ENCODE measurements around the gene SRBD1.

The SRBD1 gene

GRCh38 chr2:45614330-45614729 lies 3.3 kb upstream of the SRBD1 start:
- in situ Hi-C loops (cut with HindIII; ENCODE audit: low sequenced_read_pairs), result no loop called here
- no peak for DNase-seq (ENCODE audit: low read depth)
- no peak overlapping the region for H3K4me3 ChIP-seq (ENCODE audit: low read depth, low read length)
- no peak for TF ChIP-seq CTCF (IDR thresholded peaks at IDR 0.05; ENCODE audit: low read depth, low read length, missing control alignments)

GRCh38 chr2:45612731-45613130 lies 1.7 kb upstream of the SRBD1 start:
- TF ChIP-seq CTCF (IDR thresholded peaks at IDR 0.05; ENCODE audit: low read depth, low read length, missing control alignments), result no peak
- no peak for DNase-seq (ENCODE audit: low read depth)
- in situ Hi-C loops (cut with HindIII; ENCODE audit: low sequenced_read_pairs), result no loop called here
- H3K4me3 ChIP-seq (ENCODE audit: low read depth, low read length), result no peak overlapping the region

- DNase-seq (ENCODE audit: low read depth), result no peak
- H3K4me3 ChIP-seq (ENCODE audit: low read depth, low read length), result no peak overlapping the region
- in situ Hi-C loops (cut with HindIII; ENCODE audit: low sequenced_read_pairs), result no loop called here
- no peak for TF ChIP-seq CTCF (IDR thresholded peaks at IDR 0.05; ENCODE audit: low read depth, low read length, missing control alignments)
Measured at GRCh38 chr2:45612285-45612684, 1.2 kb upstream of the SRBD1 start.

GRCh38 chr2:45610281-45611019 lies 617 bp downstream of the SRBD1 start:
- in situ Hi-C loops (cut with HindIII; ENCODE audit: low sequenced_read_pairs), result no loop called here
- peak overlapping the region; percentile 73 for H3K4me3 ChIP-seq (ENCODE audit: low read depth, low read length)
- peak; percentile 53 for TF ChIP-seq CTCF (IDR thresholded peaks at IDR 0.05; ENCODE audit: low read depth, low read length, missing control alignments)
- DNase-seq (ENCODE audit: low read depth), result peak; percentile 45

- no peak for DNase-seq (ENCODE audit: low read depth)
Measured at GRCh38 chr2:45607701-45608100, 3.4 kb downstream of the SRBD1 start.

GRCh38 chr2:45606796-45607195 lies 4.3 kb downstream of the SRBD1 start:
- no peak for DNase-seq (ENCODE audit: low read depth)
- in situ Hi-C loops (cut with HindIII; ENCODE audit: low sequenced_read_pairs), result no loop called here

More at GRCh38 chr2:45607701-45608100, 3.4 kb downstream of the SRBD1 start:
- no peak overlapping the region for H3K4me3 ChIP-seq (ENCODE audit: low read depth, low read length)
- in situ Hi-C loops (cut with HindIII; ENCODE audit: low sequenced_read_pairs), result no loop called here
- peak; percentile 55 for TF ChIP-seq CTCF (IDR thresholded peaks at IDR 0.05; ENCODE audit: low read depth, low read length, missing control alignments)

More at GRCh38 chr2:45606796-45607195, 4.3 kb downstream of the SRBD1 start:
- no peak for TF ChIP-seq CTCF (IDR thresholded peaks at IDR 0.05; ENCODE audit: low read depth, low read length, missing control alignments)
- H3K4me3 ChIP-seq (ENCODE audit: low read depth, low read length), result no peak overlapping the region

Data from astrocyte of the cerebellum (primary cell).